Measurements from ENCODE around the gene IGLON5.

The IGLON5 gene

GRCh38 chr19:51352783-51353360 lies 41.4 kb downstream of the IGLON5 start:
- H3K4me3 ChIP-seq (ENCODE audit: low read length): no peak overlapping the region
- DNase-seq (ENCODE audit: low read depth, low spot score): no peak
- peaks cover 4% of the 10 kb centered on the region; the same call in 1 of the 2 replicates for H3K4me1 ChIP-seq (ENCODE audit: control insufficient read depth, insufficient read depth, low read length)
- peaks cover 3% of the 10 kb centered on the region; the same call in 1 of the 2 replicates for H3K36me3 ChIP-seq (ENCODE audit: control insufficient read depth, insufficient read depth, low read length)
- no peak overlapping the region for H3K27ac ChIP-seq (ENCODE audit: low read length)
- no peaks in the 10 kb centered on the region for H3K27me3 ChIP-seq (ENCODE audit: control insufficient read depth, insufficient read depth, low read length)
- no CpG with 5 or more reads among the region's 16 CpGs for WGBS (ENCODE audit: insufficient coverage, insufficient read length)
- H3K9me3 ChIP-seq (ENCODE audit: control insufficient read depth, insufficient read depth, low read length): no peaks in the 10 kb centered on the region

- Histone ChIP-seq H3K4me3 (ENCODE audit: low read length) (no peak overlapping the region), H3K9me3 (ENCODE audit: control insufficient read depth, insufficient read depth, low read length) (no peaks in the 10 kb centered on the region), H3K36me3 (ENCODE audit: control insufficient read depth, insufficient read depth, low read length) (peaks cover 3% of the 10 kb centered on the region; the same call in 1 of the 2 replicates), H3K27ac (ENCODE audit: low read length) (no peak overlapping the region), H3K4me1 (ENCODE audit: control insufficient read depth, insufficient read depth, low read length) (peaks cover 4% of the 10 kb centered on the region; the same call in 1 of the 2 replicates), H3K27me3 (ENCODE audit: control insufficient read depth, insufficient read depth, low read length) (no peaks in the 10 kb centered on the region)
- WGBS (ENCODE audit: insufficient coverage, insufficient read length): no CpG with 5 or more reads among the region's 12 CpGs
- no peak for DNase-seq (ENCODE audit: low read depth, low spot score)
Observed at GRCh38 chr19:51354103-51354741, 42.8 kb downstream of the IGLON5 start.

GRCh38 chr19:51354742-51355148 lies 43.3 kb downstream of the IGLON5 start:
- no CpG with 5 or more reads among the region's 8 CpGs for WGBS (ENCODE audit: insufficient coverage, insufficient read length)
- H3K27me3 ChIP-seq (ENCODE audit: control insufficient read depth, insufficient read depth, low read length): no peaks in the 10 kb centered on the region
- H3K36me3 ChIP-seq (ENCODE audit: control insufficient read depth, insufficient read depth, low read length): peaks cover 3% of the 10 kb centered on the region; the same call in 1 of the 2 replicates
- H3K4me1 ChIP-seq (ENCODE audit: control insufficient read depth, insufficient read depth, low read length): peaks cover 4% of the 10 kb centered on the region; the same call in 1 of the 2 replicates
- no peaks in the 10 kb centered on the region for H3K9me3 ChIP-seq (ENCODE audit: control insufficient read depth, insufficient read depth, low read length)
- no peak for DNase-seq (ENCODE audit: low read depth, low spot score)
- H3K4me3 ChIP-seq (ENCODE audit: low read length): no peak overlapping the region
- H3K27ac ChIP-seq (ENCODE audit: low read length): no peak overlapping the region

GRCh38 chr19:51356159-51356801 lies 44.8 kb downstream of the IGLON5 start:
- H3K4me3 ChIP-seq (ENCODE audit: low read length): no peak overlapping the region
- no peak overlapping the region for H3K27ac ChIP-seq (ENCODE audit: low read length)
- WGBS (ENCODE audit: insufficient coverage, insufficient read length): no CpG with 5 or more reads among the region's 10 CpGs
- no peaks in the 10 kb centered on the region for H3K27me3 ChIP-seq (ENCODE audit: control insufficient read depth, insufficient read depth, low read length)
- peaks cover 2% of the 10 kb centered on the region; the same call in 1 of the 2 replicates for H3K36me3 ChIP-seq (ENCODE audit: control insufficient read depth, insufficient read depth, low read length)
- peaks cover 4% of the 10 kb centered on the region; the same call in 1 of the 2 replicates for H3K4me1 ChIP-seq (ENCODE audit: control insufficient read depth, insufficient read depth, low read length)
- no peaks in the 10 kb centered on the region for H3K9me3 ChIP-seq (ENCODE audit: control insufficient read depth, insufficient read depth, low read length)
- DNase-seq (ENCODE audit: low read depth, low spot score): no peak

GRCh38 chr19:51357952-51358351 lies 46.5 kb downstream of the IGLON5 start:
- WGBS (ENCODE audit: insufficient coverage, insufficient read length): no CpG with 5 or more reads among the region's 7 CpGs
- Histone ChIP-seq H3K36me3 (ENCODE audit: control insufficient read depth, insufficient read depth, low read length) (no peaks in the 10 kb centered on the region), H3K27me3 (ENCODE audit: control insufficient read depth, insufficient read depth, low read length) (no peaks in the 10 kb centered on the region), H3K4me3 (ENCODE audit: low read length) (no peak overlapping the region), H3K4me1 (ENCODE audit: control insufficient read depth, insufficient read depth, low read length) (peaks cover 4% of the 10 kb centered on the region; the same call in 1 of the 2 replicates), H3K27ac (ENCODE audit: low read length) (no peak overlapping the region), H3K9me3 (ENCODE audit: control insufficient read depth, insufficient read depth, low read length) (no peaks in the 10 kb centered on the region)
- DNase-seq (ENCODE audit: low read depth, low spot score): no peak

- Histone ChIP-seq H3K36me3 (ENCODE audit: control insufficient read depth, insufficient read depth, low read length) (no peaks in the 10 kb centered on the region), H3K4me3 (ENCODE audit: low read length) (no peak overlapping the region), H3K27me3 (ENCODE audit: control insufficient read depth, insufficient read depth, low read length) (no peaks in the 10 kb centered on the region), H3K9me3 (ENCODE audit: control insufficient read depth, insufficient read depth, low read length) (no peaks in the 10 kb centered on the region), H3K27ac (ENCODE audit: low read length) (no peak overlapping the region), H3K4me1 (ENCODE audit: control insufficient read depth, insufficient read depth, low read length) (peaks cover 1% of the 10 kb centered on the region; the same call in 1 of the 2 replicates)
- no CpG with 5 or more reads among the region's 4 CpGs for WGBS (ENCODE audit: insufficient coverage, insufficient read length)
- no peak for DNase-seq (ENCODE audit: low read depth, low spot score)
Observed at GRCh38 chr19:51359294-51359693, 47.9 kb downstream of the IGLON5 start.

GRCh38 chr19:51361239-51361638 lies 49.8 kb downstream of the IGLON5 start:
- no peaks in the 10 kb centered on the region for H3K36me3 ChIP-seq (ENCODE audit: control insufficient read depth, insufficient read depth, low read length)
- no peaks in the 10 kb centered on the region for H3K27me3 ChIP-seq (ENCODE audit: control insufficient read depth, insufficient read depth, low read length)
- no CpG with 5 or more reads among the region's 13 CpGs for WGBS (ENCODE audit: insufficient coverage, insufficient read length)
- H3K27ac ChIP-seq (ENCODE audit: low read length): no peak overlapping the region
- DNase-seq (ENCODE audit: low read depth, low spot score): no peak
- H3K4me3 ChIP-seq (ENCODE audit: low read length): no peak overlapping the region
- H3K9me3 ChIP-seq (ENCODE audit: control insufficient read depth, insufficient read depth, low read length): no peaks in the 10 kb centered on the region
- no peaks in the 10 kb centered on the region for H3K4me1 ChIP-seq (ENCODE audit: control insufficient read depth, insufficient read depth, low read length)

GRCh38 chr19:51364200-51365106 lies 53.0 kb downstream of the IGLON5 start:
- Histone ChIP-seq H3K27ac (ENCODE audit: low read length) (no peak overlapping the region), H3K36me3 (ENCODE audit: control insufficient read depth, insufficient read depth, low read length) (no peaks in the 10 kb centered on the region), H3K4me1 (ENCODE audit: control insufficient read depth, insufficient read depth, low read length) (peaks cover 6% of the 10 kb centered on the region), H3K9me3 (ENCODE audit: control insufficient read depth, insufficient read depth, low read length) (no peaks in the 10 kb centered on the region), H3K4me3 (ENCODE audit: low read length) (no peak overlapping the region), H3K27me3 (ENCODE audit: control insufficient read depth, insufficient read depth, low read length) (no peaks in the 10 kb centered on the region)
- no CpG with 5 or more reads among the region's 15 CpGs for whole genome bisulfite sequencing (ENCODE audit: insufficient coverage, insufficient read length)
- DNase-seq (ENCODE audit: low read depth, low spot score): no peak

- H3K4me3 ChIP-seq (ENCODE audit: low read length): peak overlapping the region; percentile 67; the same call in 1 of the 2 replicates
- no peaks in the 10 kb centered on the region for H3K9me3 ChIP-seq (ENCODE audit: control insufficient read depth, insufficient read depth, low read length)
- no peak for DNase-seq (ENCODE audit: low read depth, low spot score)
- no CpG with 5 or more reads among the region's 10 CpGs for WGBS (ENCODE audit: insufficient coverage, insufficient read length)
- H3K36me3 ChIP-seq (ENCODE audit: control insufficient read depth, insufficient read depth, low read length): no peaks in the 10 kb centered on the region
- H3K27me3 ChIP-seq (ENCODE audit: control insufficient read depth, insufficient read depth, low read length): no peaks in the 10 kb centered on the region
- H3K4me1 ChIP-seq (ENCODE audit: control insufficient read depth, insufficient read depth, low read length): peaks cover 6% of the 10 kb centered on the region
- no peak overlapping the region for H3K27ac ChIP-seq (ENCODE audit: low read length)
Observed at GRCh38 chr19:51365211-51365964, 53.9 kb downstream of the IGLON5 start.

Measured in iPS DF 6.9 (cell line).